Forelimb muscle (tissue), 1 donor: Measurements from ENCODE around the gene CATSPERE. TPM values are rescaled to one million over a fixed set of nuclear protein-coding genes. Genes with fewer than 3 reads are reported as not detected.

Source experiments
- DNase-seq: peaks from one replicate; pipeline ENCODE4 v3.0.0-alpha.2; 2013; ENCODE audit warnings: low read depth
- polyA plus RNA-seq: library from polyadenylated mRNA; unstranded; fragments of 120-200 nt; gene quantifications from one replicate; pipeline ENCODE4 v1.2.1, GENCODE V29; 2013; ENCODE audit not compliant: insufficient read length

CATSPERE gene
- 0.77 TPM for polyA plus RNA-seq

GRCh38 chr1:244461245-244462071 is at the start of gene CATSPERE:
CATSPERE (plus strand) TSS chr1:244461273; CDS start chr1:244461430, 157 bp downstream.
- no peak for DNase-seq

- no peak for DNase-seq
Measured at GRCh38 chr1:244412176-244412575, 48.9 kb upstream of the CATSPERE start.

- no peak for DNase-seq
Measured at GRCh38 chr1:244413736-244414135, 47.3 kb upstream of the CATSPERE start.

GRCh38 chr1:244414543-244414942 is 46.5 kb upstream of the CATSPERE start:
- DNase-seq, result no peak

- no peak for DNase-seq
Measured at GRCh38 chr1:244419024-244419423, 42.0 kb upstream of the CATSPERE start.

- no peak for DNase-seq
Measured at GRCh38 chr1:244422174-244422573, 38.9 kb upstream of the CATSPERE start.

GRCh38 chr1:244424649-244425334 is 36.3 kb upstream of the CATSPERE start:
- DNase-seq, result no peak

GRCh38 chr1:244427647-244428046 is 33.4 kb upstream of the CATSPERE start:
- no peak for DNase-seq

- no peak for DNase-seq
Measured at GRCh38 chr1:244429818-244430217, 31.3 kb upstream of the CATSPERE start.

GRCh38 chr1:244431166-244431565 is 29.9 kb upstream of the CATSPERE start:
- DNase-seq, result no peak

GRCh38 chr1:244435562-244436205 is 25.4 kb upstream of the CATSPERE start:
- no peak for DNase-seq

- DNase-seq, result no peak
Measured at GRCh38 chr1:244436336-244437085, 24.6 kb upstream of the CATSPERE start.

GRCh38 chr1:244437086-244437468 is 24.0 kb upstream of the CATSPERE start:
- DNase-seq, result no peak

- no peak for DNase-seq
Measured at GRCh38 chr1:244439391-244440032, 21.6 kb upstream of the CATSPERE start.

- no peak for DNase-seq
Measured at GRCh38 chr1:244442850-244443249, 18.2 kb upstream of the CATSPERE start.

- DNase-seq, result no peak
Measured at GRCh38 chr1:244444854-244445253, 16.2 kb upstream of the CATSPERE start.

- DNase-seq, result no peak
Measured at GRCh38 chr1:244445320-244446181, 15.5 kb upstream of the CATSPERE start.

- no peak for DNase-seq
Measured at GRCh38 chr1:244447024-244447423, 14.0 kb upstream of the CATSPERE start.

- no peak for DNase-seq
Measured at GRCh38 chr1:244447552-244447951, 13.5 kb upstream of the CATSPERE start.

GRCh38 chr1:244448279-244449036 is 12.6 kb upstream of the CATSPERE start:
- DNase-seq, result no peak
